Cardiac fibroblast (primary cell): ENCODE data around the gene UNC13D.

Experiments used
- DNase-seq, 2 donors: peaks; one replicate each; pipeline versions ENCODE4 v3.0.0 to v3.0.0-alpha.2; 2010; ENCODE audit warnings: low read depth in 2 of 2
- H3K4me3 ChIP-seq, 2 donors: replicated peaks in 1 of 2; 1 replicate in 1 of 2; 2 replicates in 1 of 2; pipeline ENCODE4 v1.5.1; 2011; ENCODE audit warnings: low read depth in 2 of 2, low read length in 2 of 2, mild to moderate bottlenecking in 2 of 2, moderate library complexity in 1 of 2
- TF ChIP-seq, protein P1 (sequence below): IDR thresholded peaks from one replicate; pipeline ENCODE4 v1.5.1; 2011; ENCODE audit warnings: low read depth, mild to moderate bottlenecking, low read length, inconsistent platforms

The UNC13D gene

DNA sequence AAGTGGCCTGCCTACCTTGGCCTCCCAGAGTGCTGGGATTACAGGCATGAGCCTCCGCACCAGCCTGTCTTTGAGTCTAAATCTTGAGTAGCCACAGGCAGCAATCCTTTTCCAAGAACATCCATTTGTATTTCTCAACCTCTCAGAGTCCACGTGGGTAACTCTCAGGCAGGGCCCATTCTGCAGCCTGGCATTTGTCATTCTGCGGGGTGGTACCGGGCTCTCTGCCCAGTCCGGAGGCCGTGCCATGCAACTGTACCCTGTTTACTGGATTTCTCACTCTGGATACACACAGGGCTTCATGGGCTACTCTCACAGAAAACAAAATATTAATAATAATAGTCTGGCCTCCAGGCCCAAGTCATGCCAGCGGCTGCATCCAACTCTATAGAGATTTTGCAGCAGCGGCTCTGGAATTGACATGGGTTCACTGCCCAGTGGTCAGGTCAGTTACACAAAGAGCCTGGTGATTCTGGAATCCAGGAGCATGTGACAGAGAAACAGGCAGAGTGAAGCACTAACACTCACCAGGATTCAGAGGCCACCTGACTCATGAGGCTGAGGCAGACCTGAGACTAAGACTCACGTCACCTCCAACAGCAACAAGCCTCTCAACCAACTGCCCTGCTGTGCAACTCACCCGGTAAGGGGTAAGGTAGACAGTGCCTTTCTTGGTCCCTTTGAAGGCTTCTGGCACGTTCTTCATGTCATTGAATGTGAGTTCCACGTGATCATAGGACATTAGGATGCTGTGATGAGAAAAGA lies 6.9 kb upstream of the UNC13D start:
- DNase-seq: no peak
- H3K4me3 ChIP-seq: no peak overlapping the region
- TF ChIP-seq, protein P1, sequence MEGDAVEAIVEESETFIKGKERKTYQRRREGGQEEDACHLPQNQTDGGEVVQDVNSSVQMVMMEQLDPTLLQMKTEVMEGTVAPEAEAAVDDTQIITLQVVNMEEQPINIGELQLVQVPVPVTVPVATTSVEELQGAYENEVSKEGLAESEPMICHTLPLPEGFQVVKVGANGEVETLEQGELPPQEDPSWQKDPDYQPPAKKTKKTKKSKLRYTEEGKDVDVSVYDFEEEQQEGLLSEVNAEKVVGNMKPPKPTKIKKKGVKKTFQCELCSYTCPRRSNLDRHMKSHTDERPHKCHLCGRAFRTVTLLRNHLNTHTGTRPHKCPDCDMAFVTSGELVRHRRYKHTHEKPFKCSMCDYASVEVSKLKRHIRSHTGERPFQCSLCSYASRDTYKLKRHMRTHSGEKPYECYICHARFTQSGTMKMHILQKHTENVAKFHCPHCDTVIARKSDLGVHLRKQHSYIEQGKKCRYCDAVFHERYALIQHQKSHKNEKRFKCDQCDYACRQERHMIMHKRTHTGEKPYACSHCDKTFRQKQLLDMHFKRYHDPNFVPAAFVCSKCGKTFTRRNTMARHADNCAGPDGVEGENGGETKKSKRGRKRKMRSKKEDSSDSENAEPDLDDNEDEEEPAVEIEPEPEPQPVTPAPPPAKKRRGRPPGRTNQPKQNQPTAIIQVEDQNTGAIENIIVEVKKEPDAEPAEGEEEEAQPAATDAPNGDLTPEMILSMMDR: no peak

DNA sequence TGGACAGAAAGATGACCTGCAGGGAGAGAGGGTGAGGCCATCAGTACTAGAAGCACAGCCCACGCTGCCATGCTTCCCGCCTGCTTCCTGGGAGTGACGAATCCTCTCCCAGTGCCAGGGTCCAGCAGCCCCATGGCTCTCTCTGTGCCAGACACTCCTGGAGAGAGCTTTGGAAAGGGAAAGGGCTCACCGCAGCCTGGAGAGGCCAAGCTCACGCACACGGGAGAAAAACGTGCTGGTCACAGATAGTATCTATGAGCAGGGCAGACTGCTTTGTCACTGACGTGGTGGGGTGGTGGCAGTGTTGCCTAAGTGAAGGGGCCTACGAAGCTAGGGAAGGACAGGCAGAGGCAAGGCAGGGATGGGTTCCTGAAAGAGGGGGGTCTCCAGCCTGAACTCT lies 5.5 kb upstream of the UNC13D start:
- TF ChIP-seq, protein P1: no peak
- H3K4me3 ChIP-seq: no peak overlapping the region
- no peak for DNase-seq

DNA sequence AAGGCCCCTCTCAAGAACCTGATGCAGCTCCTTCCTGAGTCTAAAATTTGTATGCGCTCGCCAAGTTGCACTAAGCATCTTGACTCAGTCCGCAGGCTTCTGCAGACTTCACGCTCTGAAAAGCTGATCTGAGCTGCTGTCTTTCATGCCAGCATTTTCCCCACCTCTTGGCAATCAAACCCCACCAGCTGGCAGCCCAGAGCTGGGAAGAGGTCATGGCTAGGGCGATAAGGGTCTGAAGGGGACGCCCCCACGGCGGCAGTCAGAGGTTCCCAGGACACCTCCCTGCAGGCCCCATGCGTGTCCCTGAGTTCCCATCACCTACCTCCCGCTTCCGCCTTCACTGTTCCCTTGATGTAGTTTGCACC lies 5.1 kb upstream of the UNC13D start:
- TF ChIP-seq, protein P1: no peak
- DNase-seq: no peak
- no peak overlapping the region for H3K4me3 ChIP-seq

DNA sequence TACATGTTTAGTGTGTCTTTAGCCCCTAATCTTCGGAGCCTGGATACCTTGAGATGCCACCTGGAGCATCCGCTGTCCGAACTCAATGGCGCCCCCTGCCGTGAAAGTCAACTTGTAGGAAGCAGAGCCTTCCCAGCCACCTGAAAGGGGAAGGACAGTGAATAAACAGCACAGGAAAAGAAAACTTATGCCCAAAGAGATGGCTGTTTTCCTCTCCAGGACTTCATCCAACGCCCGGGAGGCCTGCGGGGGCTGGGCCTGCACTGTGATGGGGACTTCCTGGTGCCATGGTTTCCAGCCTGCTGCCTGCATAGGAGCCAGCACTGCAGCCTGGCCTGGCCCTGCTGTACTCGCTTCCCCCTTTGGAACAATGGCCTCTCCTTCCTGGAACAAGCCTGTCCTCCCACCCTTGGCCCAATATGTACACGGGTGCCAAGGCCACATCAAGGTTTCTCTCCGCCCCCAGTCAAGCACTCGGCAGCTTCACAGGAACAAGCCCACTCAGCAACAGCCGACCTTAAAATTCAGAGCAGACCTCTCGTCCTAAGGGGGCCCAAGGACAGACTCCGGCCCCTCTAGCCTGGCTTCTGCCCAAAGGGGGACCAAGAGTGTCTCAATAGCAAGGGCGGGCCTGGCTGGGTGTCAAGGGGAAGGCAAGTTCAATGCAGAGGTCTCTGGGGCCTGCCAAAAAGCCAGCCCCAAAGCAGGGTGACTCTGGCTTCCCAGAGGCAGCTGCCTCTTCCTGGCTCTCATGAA lies 4.5 kb upstream of the UNC13D start:
- no peak overlapping the region for H3K4me3 ChIP-seq
- TF ChIP-seq, protein P1: peak; percentile 71
- DNase-seq: peak; percentile 65 to 85

DNA sequence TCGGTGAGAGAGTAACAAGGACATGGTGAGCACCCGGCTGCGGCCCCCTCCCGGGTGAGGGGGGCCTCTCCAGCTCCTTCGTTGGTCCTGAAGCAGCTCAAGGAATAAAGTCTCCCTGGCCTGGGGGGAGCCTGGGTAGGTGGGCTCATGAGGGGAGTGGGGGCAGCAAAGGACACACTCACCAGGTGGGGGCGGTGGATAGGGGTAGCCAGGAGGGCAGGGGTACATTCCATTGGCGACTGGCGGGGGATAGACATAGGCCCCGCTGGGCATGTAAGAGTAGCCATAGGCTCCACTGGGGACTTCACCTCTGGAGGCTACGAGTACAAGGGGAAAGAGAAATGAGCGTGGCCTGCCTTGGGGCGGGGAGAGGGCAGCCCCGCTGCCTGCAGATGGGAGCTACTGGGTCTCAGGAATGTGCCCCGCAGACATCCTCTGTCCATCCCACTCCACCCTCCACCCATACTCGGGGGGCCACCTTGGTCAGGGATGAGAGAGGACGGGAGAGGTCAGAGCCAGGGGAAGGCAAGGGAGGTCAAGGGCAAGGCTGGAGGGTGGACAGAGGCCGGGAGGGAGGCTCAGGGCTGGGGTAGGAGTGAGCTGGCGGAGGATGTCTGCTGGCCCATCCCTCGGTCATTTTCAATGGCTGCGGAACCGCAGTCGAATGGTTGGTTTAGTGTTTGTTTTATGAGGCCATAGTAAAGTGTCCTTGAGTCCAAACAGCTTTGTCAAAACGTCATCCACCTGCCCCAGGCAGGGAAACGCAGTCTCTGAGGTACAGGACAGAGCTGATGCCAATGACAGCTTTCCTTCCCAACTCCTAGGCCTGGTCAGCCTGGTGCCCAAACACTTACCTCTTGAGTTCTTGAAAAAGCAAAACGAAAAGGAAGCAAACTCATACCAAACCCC lies 3.7 kb upstream of the UNC13D start:
- TF ChIP-seq, protein P1: no peak
- no peak overlapping the region for H3K4me3 ChIP-seq
- DNase-seq: no peak

DNA sequence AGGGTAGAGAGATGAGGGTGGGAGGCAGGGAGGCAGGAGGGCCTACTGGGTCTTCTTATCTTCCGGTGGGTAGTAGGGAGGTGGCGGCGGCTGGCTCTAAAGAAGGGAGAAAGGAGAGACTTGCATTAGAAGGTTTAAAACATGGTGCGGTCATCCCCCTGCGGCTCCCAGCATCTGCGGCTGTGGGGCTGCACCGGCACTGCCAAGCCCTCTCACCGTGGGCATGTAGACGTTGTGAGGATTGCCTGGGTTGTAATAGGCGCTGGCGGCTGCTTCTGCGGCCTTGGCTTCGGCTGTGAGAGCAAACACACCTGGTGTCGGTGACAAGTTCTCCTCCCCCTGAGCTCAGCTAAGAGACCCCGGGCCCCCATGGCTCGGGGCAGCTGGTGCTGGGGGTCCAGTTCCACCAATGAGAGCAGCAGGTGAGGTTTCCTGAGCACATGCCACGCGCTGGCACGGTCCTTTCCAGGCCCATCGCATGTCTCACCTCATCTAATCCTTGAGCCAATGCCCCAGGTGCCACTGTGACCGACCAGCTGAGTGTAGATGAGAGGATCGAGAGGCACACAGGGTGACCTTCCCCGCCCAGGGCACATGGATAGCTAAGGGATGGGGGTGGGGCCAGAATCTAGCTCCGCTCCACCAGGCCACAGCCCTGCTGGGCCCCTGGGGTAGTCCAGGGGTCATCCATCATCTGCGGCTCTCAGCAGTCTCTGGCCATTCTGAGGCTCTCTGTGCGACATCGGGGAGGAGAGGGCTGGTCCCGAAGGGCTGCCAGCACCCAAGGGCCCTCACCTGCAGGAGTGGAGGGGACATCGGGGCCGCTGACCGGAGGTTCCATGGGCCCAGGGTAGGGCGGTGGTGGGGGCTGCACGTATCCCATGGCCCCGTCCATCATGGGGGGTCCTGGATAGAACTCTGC lies 2.7 kb upstream of the UNC13D start:
- no peak overlapping the region for H3K4me3 ChIP-seq
- no peak for DNase-seq
- TF ChIP-seq, protein P1: no peak
